ENCODE results near the gene CFHR3. TPM values are rescaled to one million over a fixed set of nuclear protein-coding genes. Genes with fewer than 3 reads are reported as not detected.
"Not testable (repeated sequence)": the region's sequence is repeated elsewhere in the genome, so short reads cannot be mapped to it uniquely, and the experiment has no call there.

Gene CFHR3
- total RNA-seq, 1 experiment from 2014 or later: not detected

DNA sequence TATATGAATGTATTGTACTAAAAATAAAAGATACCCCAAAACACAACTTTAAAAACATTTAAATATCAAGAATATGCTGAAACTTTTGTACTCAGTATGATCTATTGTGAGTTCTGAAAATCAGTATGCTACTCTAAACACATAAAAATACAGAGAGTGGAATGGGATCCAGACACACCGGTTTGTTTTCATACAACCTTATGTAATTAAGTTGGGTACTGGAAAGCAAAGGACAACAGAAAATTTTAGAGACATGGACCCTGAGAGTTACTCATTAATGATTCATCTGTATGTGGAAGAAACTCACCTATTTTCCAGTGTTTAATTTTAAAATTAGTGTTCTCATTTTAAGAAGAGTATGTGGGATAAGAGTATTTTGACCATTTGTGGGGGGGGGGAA lies 927 bp upstream of the CFHR3 start:
- no peaks in the 10 kb centered on the region for H3K27me3 Mint-ChIP-seq (ENCODE audit: unreplicated experiment)
- no peak overlapping the region for H3K27ac Mint-ChIP-seq (ENCODE audit: unreplicated experiment)
- H3K36me3 Mint-ChIP-seq (ENCODE audit: insufficient read depth, unreplicated experiment): no peaks in the 10 kb centered on the region
- intact Hi-C loops (cut with micrococcal nuclease; ENCODE audit: unreplicated experiment): no loop called here
- H3K9me3 Mint-ChIP-seq (ENCODE audit: low read depth, unreplicated experiment): no peaks in the 10 kb centered on the region
- BruUV-seq (replicated peaks): no TSS peak
- TF ChIP-seq, protein P1, sequence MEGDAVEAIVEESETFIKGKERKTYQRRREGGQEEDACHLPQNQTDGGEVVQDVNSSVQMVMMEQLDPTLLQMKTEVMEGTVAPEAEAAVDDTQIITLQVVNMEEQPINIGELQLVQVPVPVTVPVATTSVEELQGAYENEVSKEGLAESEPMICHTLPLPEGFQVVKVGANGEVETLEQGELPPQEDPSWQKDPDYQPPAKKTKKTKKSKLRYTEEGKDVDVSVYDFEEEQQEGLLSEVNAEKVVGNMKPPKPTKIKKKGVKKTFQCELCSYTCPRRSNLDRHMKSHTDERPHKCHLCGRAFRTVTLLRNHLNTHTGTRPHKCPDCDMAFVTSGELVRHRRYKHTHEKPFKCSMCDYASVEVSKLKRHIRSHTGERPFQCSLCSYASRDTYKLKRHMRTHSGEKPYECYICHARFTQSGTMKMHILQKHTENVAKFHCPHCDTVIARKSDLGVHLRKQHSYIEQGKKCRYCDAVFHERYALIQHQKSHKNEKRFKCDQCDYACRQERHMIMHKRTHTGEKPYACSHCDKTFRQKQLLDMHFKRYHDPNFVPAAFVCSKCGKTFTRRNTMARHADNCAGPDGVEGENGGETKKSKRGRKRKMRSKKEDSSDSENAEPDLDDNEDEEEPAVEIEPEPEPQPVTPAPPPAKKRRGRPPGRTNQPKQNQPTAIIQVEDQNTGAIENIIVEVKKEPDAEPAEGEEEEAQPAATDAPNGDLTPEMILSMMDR (IDR thresholded peaks at IDR 0.05; ENCODE audit: unreplicated experiment): no peak
- CTCF ChIA-PET: no interaction called here
- no peak overlapping the region for H3K4me3 Mint-ChIP-seq (ENCODE audit: low read depth, unreplicated experiment)
- DNase-seq: no peak
- H3K4me1 Mint-ChIP-seq (ENCODE audit: low read depth, unreplicated experiment): no peaks in the 10 kb centered on the region

DNA sequence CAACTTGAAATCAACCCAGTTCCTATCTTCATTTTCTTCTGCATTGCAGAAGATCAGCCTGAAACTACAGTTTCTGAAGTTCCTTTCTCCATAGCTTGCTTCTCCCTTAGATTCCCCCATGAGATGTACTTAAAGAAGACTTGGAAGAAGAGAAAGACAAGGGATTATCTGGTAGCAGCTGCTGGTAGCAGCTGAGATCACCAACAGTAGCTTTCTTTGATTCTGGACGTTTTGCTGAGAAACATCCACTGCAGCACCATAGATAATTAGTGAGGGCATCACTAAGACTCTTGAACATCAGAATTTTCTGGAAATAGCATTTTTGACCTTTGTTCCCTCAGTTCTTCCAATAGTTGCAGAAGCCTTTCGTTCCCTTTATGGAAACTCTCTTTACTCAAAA lies 465 bp upstream of the CFHR3 start:
- CTCF ChIA-PET: no interaction called here
- no TSS peak for BruUV-seq (replicated peaks)

GRCh38 chr1:196777603-196778002 lies 3.0 kb downstream of the CFHR3 start:
- H3K27ac Mint-ChIP-seq (ENCODE audit: unreplicated experiment): no peak overlapping the region
- H3K4me3 Mint-ChIP-seq (ENCODE audit: low read depth, unreplicated experiment): no peak overlapping the region
- H3K9me3 Mint-ChIP-seq (ENCODE audit: low read depth, unreplicated experiment): no peaks in the 10 kb centered on the region
- no peaks in the 10 kb centered on the region for H3K36me3 Mint-ChIP-seq (ENCODE audit: insufficient read depth, unreplicated experiment)
- CTCF ChIA-PET: no interaction called here
- TF ChIP-seq, protein P1 (IDR thresholded peaks at IDR 0.05; ENCODE audit: unreplicated experiment): no peak
- no peaks in the 10 kb centered on the region for H3K4me1 Mint-ChIP-seq (ENCODE audit: low read depth, unreplicated experiment)
- DNase-seq: no peak
- intact Hi-C loops (cut with micrococcal nuclease; ENCODE audit: unreplicated experiment): no loop called here
- BruUV-seq (replicated peaks): no TSS peak
- H3K27me3 Mint-ChIP-seq (ENCODE audit: unreplicated experiment): no peaks in the 10 kb centered on the region

More for the DNA sequence above, 465 bp upstream of the CFHR3 start:
- no peaks in the 10 kb centered on the region for H3K9me3 Mint-ChIP-seq (ENCODE audit: low read depth, unreplicated experiment)
- H3K4me1 Mint-ChIP-seq (ENCODE audit: low read depth, unreplicated experiment): no peaks in the 10 kb centered on the region
- no peak overlapping the region for H3K27ac Mint-ChIP-seq (ENCODE audit: unreplicated experiment)
- no peak overlapping the region for H3K4me3 Mint-ChIP-seq (ENCODE audit: low read depth, unreplicated experiment)
- intact Hi-C loops (cut with micrococcal nuclease; ENCODE audit: unreplicated experiment): no loop called here
- H3K36me3 Mint-ChIP-seq (ENCODE audit: insufficient read depth, unreplicated experiment): no peaks in the 10 kb centered on the region
- H3K27me3 Mint-ChIP-seq (ENCODE audit: unreplicated experiment): no peaks in the 10 kb centered on the region
- DNase-seq: no peak
- TF ChIP-seq, protein P1 (IDR thresholded peaks at IDR 0.05; ENCODE audit: unreplicated experiment): no peak

DNA sequence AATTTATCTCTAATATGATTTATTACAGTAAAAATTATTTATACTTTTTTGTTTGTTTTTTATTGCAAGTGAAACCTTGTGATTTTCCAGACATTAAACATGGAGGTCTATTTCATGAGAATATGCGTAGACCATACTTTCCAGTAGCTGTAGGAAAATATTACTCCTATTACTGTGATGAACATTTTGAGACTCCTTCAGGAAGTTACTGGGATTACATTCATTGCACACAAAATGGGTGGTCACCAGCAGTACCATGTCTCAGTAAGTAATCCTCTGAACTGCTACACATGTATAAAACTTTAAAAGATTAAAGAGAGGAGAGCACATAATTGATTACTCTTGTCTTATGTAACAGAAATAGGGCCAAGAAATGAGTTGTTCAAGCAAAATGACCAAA lies 4.5 kb downstream of the CFHR3 start:
- intact Hi-C loops (cut with micrococcal nuclease; ENCODE audit: unreplicated experiment): no loop called here
- DNase-seq: no peak
- Mint-ChIP-seq H3K36me3 (ENCODE audit: insufficient read depth, unreplicated experiment) (no peaks in the 10 kb centered on the region), H3K27me3 (ENCODE audit: unreplicated experiment) (no peaks in the 10 kb centered on the region), H3K27ac (ENCODE audit: unreplicated experiment) (no peak overlapping the region), H3K4me1 (ENCODE audit: low read depth, unreplicated experiment) (no peaks in the 10 kb centered on the region), H3K9me3 (ENCODE audit: low read depth, unreplicated experiment) (no peaks in the 10 kb centered on the region), H3K4me3 (ENCODE audit: low read depth, unreplicated experiment) (no peak overlapping the region)
- TF ChIP-seq, protein P1 (IDR thresholded peaks at IDR 0.05; ENCODE audit: unreplicated experiment): no peak
- CTCF ChIA-PET: no interaction called here
- BruUV-seq (replicated peaks): no TSS peak

- H3K4me1 Mint-ChIP-seq (ENCODE audit: low read depth, unreplicated experiment); CTCF ChIA-PET; H3K4me3 Mint-ChIP-seq (ENCODE audit: low read depth, unreplicated experiment); H3K9me3 Mint-ChIP-seq (ENCODE audit: low read depth, unreplicated experiment); DNase-seq; H3K27ac Mint-ChIP-seq (ENCODE audit: unreplicated experiment); intact Hi-C loops (cut with micrococcal nuclease; ENCODE audit: unreplicated experiment); BruUV-seq (replicated peaks); H3K36me3 Mint-ChIP-seq (ENCODE audit: insufficient read depth, unreplicated experiment); H3K27me3 Mint-ChIP-seq (ENCODE audit: unreplicated experiment): not testable (repeated sequence)
Observed at GRCh38 chr1:196791252-196791651, 16.6 kb downstream of the CFHR3 start.

- H3K4me1 Mint-ChIP-seq (ENCODE audit: low read depth, unreplicated experiment); H3K27ac Mint-ChIP-seq (ENCODE audit: unreplicated experiment); CTCF ChIA-PET; H3K9me3 Mint-ChIP-seq (ENCODE audit: low read depth, unreplicated experiment); H3K4me3 Mint-ChIP-seq (ENCODE audit: low read depth, unreplicated experiment); intact Hi-C loops (cut with micrococcal nuclease; ENCODE audit: unreplicated experiment); BruUV-seq (replicated peaks); H3K27me3 Mint-ChIP-seq (ENCODE audit: unreplicated experiment); DNase-seq; H3K36me3 Mint-ChIP-seq (ENCODE audit: insufficient read depth, unreplicated experiment): not testable (repeated sequence)
Observed at GRCh38 chr1:196794103-196794502, 19.5 kb downstream of the CFHR3 start.
